ENCODE data around the gene CNKSR1.

The CNKSR1 gene

DNA sequence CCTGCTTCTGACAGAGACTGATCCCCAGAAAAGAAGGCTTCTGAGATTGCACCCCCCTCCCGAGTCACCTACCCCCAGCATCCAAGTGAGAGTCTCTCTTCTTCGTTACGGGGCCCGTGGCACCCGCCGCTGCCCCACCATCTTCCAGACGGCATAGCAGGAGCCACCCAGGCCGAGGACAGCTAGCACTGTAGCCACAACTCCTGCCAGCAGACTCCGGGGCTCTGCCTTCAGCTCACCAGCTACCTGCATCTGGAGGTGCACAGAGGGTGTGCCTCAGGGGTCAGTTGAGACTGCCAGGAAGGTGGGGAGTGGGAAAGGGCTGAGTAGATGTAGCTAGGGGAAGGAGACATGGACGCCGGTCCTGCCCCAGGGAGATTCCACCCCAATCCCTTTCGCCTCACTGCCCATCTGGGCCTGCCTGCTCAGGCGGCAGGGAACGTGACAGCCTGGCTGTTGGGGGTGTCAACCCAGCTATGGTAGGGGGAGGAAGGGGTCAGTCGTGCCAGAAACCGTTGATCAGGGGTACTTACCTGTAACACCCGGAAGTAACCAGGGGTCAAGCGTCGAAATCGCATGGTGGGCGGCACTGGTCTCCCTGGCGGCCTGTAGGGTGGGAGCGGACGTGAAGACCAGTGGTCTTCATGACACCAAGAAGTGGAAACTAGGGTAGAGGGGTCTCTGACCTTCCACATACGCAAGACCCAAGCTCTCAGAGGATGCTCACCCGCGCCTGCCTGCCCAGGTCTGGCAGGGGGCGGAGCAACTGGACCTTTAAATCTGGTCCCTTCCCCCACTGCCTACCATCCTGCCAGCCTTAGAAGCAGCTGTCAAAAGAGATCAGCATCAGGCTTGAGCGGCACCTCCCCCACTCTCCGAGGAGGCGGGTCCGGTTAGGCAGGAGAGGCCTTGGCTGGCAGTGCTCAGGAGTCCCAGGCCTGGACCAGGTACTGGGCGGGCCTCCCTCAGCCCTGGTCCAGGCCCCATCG is 5.9 kb upstream of the CNKSR1 start, which contains the start of gene ZNF593OS:
TSS of gene ZNF593OS (minus strand) at position 749 of the 989 bp plus-strand sequence. CDS start at position 578, 171 bp downstream.
- H3K4me2 ChIP-seq (ENCODE audit: low read length): peak within 1 kb of the TSS; percentile 94
- H3K4me3 ChIP-seq (ENCODE audit: low read length): peak within 1 kb of the TSS; percentile 93

DNA sequence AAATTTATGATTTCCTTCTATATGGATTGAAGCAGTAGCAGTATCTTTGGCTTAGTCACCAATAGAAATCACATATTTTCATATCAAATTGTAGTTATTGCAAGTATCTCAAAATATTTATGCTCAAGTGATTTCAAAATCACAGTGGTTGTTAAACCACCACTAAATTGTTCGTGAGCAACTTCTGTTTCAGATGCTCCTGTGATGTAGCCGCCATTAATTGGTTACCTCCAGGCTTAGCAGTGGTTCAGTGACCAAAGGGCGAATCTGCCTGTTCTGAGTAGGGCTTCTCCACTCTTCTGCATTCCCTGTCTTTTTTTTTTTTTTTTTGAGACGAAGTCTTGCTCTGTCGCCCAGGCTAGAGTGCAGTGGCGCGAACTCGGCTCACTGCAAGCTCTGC is 1.9 kb upstream of the CNKSR1 start:
- H3K27me3 ChIP-seq (ENCODE audit: control insufficient read depth, insufficient read depth, low read length): no peaks in the 10 kb centered on the region
- no peak overlapping the region for H3K9ac ChIP-seq (ENCODE audit: low read depth, low read length)
- H3K4me3 ChIP-seq (ENCODE audit: low read length): no peak overlapping the region
- peaks cover 6% of the 10 kb centered on the region for H3K4me1 ChIP-seq (ENCODE audit: control insufficient read depth, insufficient read depth, low read length)
- no peak overlapping the region for H3K4me2 ChIP-seq (ENCODE audit: low read length)
- peaks cover 8% of the 10 kb centered on the region for H3K36me3 ChIP-seq (ENCODE audit: insufficient read depth, low read length)
- no peaks in the 10 kb centered on the region for H3K9me3 ChIP-seq (replicated peaks; ENCODE audit: low read length)

More for the DNA sequence above, 5.9 kb upstream of the CNKSR1 start, which contains the start of gene ZNF593OS:
- Histone ChIP-seq H3K4me1 (ENCODE audit: control insufficient read depth, insufficient read depth, low read length) (peaks cover 6% of the 10 kb centered on the region), H3K36me3 (ENCODE audit: insufficient read depth, low read length) (peaks cover 8% of the 10 kb centered on the region), H3K9ac (ENCODE audit: low read depth, low read length) (peak within 1 kb of the TSS; percentile 96), H3K27me3 (ENCODE audit: control insufficient read depth, insufficient read depth, low read length) (no peaks in the 10 kb centered on the region), H3K9me3 (replicated peaks; ENCODE audit: low read length) (no peaks in the 10 kb centered on the region)

DNA sequence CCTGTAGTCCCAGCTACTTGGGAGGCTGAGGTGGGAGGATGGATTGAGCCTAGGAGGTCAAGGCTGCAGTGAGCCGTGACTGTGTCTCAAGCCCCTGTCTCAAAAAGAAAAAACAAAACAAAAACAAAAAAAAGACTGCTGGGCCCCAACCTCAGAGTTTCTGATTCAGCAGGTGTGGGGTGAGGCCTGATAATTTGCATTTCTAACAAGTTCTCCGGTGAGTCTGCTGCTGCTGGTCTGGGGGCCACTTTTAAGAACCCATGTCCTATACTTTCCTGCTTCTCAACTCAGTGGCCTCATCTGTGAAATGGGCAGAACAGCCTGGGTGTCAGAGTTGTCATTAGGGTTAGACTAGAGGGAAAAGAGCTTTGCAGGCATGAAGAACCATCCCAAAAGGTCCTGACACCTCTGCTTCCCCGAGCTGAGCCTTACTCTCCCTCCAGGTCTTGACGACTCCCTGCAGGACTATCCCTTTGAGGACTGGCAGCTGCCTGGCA is 2.8 kb downstream of the CNKSR1 start:
- Histone ChIP-seq H3K4me3 (ENCODE audit: low read length) (no peak overlapping the region), H3K4me1 (ENCODE audit: control insufficient read depth, insufficient read depth, low read length) (no peaks in the 10 kb centered on the region), H3K9ac (ENCODE audit: low read depth, low read length) (no peak overlapping the region), H3K4me2 (ENCODE audit: low read length) (no peak overlapping the region), H3K27me3 (ENCODE audit: control insufficient read depth, insufficient read depth, low read length) (no peaks in the 10 kb centered on the region), H3K36me3 (ENCODE audit: insufficient read depth, low read length) (no peaks in the 10 kb centered on the region), H3K9me3 (replicated peaks; ENCODE audit: low read length) (no peaks in the 10 kb centered on the region)

DNA sequence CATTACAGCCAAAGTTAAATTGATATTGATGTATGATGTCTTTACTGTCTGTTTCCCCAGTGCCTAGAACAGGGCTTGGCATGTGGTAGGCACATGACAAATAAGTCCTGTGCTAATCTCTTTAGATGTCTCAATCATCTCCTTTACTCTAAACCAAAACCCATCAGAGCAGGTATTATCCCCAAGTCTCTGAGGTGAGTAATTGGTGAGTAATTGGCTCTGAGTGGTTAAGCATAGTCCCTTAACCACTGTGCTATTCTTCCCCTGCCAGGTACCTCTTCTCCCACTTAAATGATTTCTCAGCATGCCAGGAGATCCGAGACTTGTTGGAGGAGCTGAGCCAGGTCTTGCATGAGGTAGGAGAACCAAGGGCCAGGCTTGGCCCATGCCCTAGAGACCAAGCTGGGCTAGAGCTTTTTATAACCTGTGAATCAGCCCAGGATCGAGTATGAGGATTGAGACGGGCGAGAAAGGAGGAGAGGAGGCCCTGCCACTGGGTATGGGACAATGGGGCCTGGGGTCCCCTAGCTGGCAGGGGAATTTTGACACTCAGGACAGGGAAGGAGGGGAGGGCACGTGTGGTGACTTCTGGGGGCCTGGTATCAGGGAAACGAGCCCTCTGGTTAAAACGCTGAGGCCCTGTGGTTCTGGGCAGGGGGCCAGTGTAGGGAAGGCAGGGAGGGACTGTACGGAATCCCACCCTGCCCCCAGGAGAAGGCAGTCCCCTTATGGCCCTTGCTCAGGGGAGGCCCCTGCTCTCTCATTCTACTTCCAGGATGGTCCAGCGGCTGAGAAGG is 4.5 kb downstream of the CNKSR1 start:
- Histone ChIP-seq H3K9me3 (replicated peaks; ENCODE audit: low read length) (no peaks in the 10 kb centered on the region), H3K36me3 (ENCODE audit: insufficient read depth, low read length) (no peaks in the 10 kb centered on the region), H3K4me3 (ENCODE audit: low read length) (no peak overlapping the region), H3K4me1 (ENCODE audit: control insufficient read depth, insufficient read depth, low read length) (no peaks in the 10 kb centered on the region), H3K27me3 (ENCODE audit: control insufficient read depth, insufficient read depth, low read length) (no peaks in the 10 kb centered on the region), H3K9ac (ENCODE audit: low read depth, low read length) (no peak overlapping the region), H3K4me2 (ENCODE audit: low read length) (no peak overlapping the region)

DNA sequence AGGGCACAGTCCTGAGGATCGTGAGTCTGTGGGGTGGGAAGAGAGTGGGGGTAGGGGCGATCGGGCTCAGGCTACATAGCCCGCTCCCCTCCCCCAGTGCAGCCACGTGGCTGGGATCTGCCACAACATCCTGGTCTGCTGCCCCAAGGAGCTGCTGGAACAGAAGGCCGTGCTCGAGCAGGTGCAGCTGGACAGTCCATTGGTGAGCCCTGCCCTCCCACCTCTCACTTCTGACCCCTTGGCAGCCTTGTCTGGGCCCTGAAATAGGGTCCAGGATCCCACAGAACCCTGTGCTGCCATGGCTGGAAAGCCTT is 5.0 kb downstream of the CNKSR1 start:
- Histone ChIP-seq H3K4me2 (ENCODE audit: low read length) (no peak overlapping the region), H3K4me3 (ENCODE audit: low read length) (no peak overlapping the region), H3K9ac (ENCODE audit: low read depth, low read length) (no peak overlapping the region), H3K36me3 (ENCODE audit: insufficient read depth, low read length) (no peaks in the 10 kb centered on the region), H3K9me3 (replicated peaks; ENCODE audit: low read length) (no peaks in the 10 kb centered on the region), H3K4me1 (ENCODE audit: control insufficient read depth, insufficient read depth, low read length) (no peaks in the 10 kb centered on the region), H3K27me3 (ENCODE audit: control insufficient read depth, insufficient read depth, low read length) (no peaks in the 10 kb centered on the region)

DNA sequence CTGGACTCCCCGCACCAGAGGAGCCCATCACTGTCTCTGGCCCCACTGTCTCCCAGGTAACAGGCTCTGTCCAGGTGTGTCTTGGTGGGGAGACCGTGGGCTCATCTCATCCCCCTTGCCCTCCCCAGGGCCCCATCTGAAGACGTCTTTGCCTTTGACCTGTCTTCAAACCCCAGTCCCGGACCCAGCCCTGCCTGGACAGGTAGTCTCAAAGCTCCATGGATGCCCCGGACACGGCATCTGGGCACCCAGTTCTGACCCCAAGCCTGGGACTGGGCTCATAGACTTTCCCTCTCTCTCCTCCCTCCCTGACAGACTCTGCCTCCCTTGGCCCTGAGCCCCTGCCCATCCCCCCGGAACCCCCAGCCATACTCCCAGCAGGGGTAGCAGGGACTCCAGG is 6.8 kb downstream of the CNKSR1 start:
- no peak overlapping the region for H3K4me2 ChIP-seq (ENCODE audit: low read length)
- H3K4me1 ChIP-seq (ENCODE audit: control insufficient read depth, insufficient read depth, low read length): no peaks in the 10 kb centered on the region
- no peak overlapping the region for H3K4me3 ChIP-seq (ENCODE audit: low read length)
- H3K36me3 ChIP-seq (ENCODE audit: insufficient read depth, low read length): no peaks in the 10 kb centered on the region
- H3K9ac ChIP-seq (ENCODE audit: low read depth, low read length): no peak overlapping the region
- no peaks in the 10 kb centered on the region for H3K9me3 ChIP-seq (replicated peaks; ENCODE audit: low read length)
- no peaks in the 10 kb centered on the region for H3K27me3 ChIP-seq (ENCODE audit: control insufficient read depth, insufficient read depth, low read length)

DNA sequence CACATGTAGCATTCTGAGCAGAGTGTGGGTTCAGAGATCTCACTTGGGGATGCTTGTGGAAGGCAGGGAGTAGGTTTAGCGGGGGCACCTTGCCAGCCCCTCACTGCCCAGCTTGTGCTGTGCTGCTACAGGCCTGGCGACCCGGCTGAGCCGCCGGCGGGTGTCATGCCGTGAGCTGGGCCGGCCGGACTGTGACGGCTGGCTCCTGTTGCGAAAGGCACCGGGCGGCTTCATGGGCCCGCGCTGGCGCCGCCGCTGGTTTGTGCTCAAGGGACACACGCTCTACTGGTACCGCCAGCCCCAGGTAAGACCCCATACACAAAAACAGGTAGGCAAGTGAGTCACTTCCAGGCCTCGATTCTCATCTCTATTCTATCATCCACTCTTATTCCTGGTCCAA is 7.6 kb downstream of the CNKSR1 start:
- Histone ChIP-seq H3K9ac (ENCODE audit: low read depth, low read length) (no peak overlapping the region), H3K4me3 (ENCODE audit: low read length) (no peak overlapping the region), H3K4me2 (ENCODE audit: low read length) (no peak overlapping the region), H3K9me3 (replicated peaks; ENCODE audit: low read length) (no peaks in the 10 kb centered on the region), H3K27me3 (ENCODE audit: control insufficient read depth, insufficient read depth, low read length) (no peaks in the 10 kb centered on the region), H3K36me3 (ENCODE audit: insufficient read depth, low read length) (no peaks in the 10 kb centered on the region), H3K4me1 (ENCODE audit: control insufficient read depth, insufficient read depth, low read length) (no peaks in the 10 kb centered on the region)

DNA sequence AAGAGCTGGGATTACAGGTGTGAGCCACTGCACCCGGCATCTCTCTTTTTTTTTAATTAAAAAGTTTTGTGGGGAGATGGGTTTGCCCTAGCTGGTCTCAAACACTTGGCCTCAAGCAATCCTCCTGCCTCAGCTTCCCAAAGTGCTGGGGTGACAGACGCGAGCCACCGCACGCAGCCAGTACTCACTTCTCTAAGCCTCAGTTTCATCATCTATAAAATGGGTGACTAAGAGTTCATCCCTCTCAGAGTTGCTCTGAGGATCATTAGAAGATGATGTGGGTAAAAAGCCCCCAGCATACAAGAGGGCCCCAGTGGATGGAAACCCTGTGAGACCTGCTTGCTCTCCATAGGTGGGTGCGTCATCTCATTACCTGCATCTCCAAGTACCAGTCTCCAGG is 10.6 kb downstream of the CNKSR1 start:
- H3K9me3 ChIP-seq (replicated peaks; ENCODE audit: low read length): no peaks in the 10 kb centered on the region
- peaks cover 7% of the 10 kb centered on the region for H3K27me3 ChIP-seq (ENCODE audit: control insufficient read depth, insufficient read depth, low read length)
- no peak overlapping the region for H3K4me2 ChIP-seq (ENCODE audit: low read length)
- no peak overlapping the region for H3K4me3 ChIP-seq (ENCODE audit: low read length)
- no peaks in the 10 kb centered on the region for H3K4me1 ChIP-seq (ENCODE audit: control insufficient read depth, insufficient read depth, low read length)
- H3K36me3 ChIP-seq (ENCODE audit: insufficient read depth, low read length): no peaks in the 10 kb centered on the region
- H3K9ac ChIP-seq (ENCODE audit: low read depth, low read length): no peak overlapping the region

DNA sequence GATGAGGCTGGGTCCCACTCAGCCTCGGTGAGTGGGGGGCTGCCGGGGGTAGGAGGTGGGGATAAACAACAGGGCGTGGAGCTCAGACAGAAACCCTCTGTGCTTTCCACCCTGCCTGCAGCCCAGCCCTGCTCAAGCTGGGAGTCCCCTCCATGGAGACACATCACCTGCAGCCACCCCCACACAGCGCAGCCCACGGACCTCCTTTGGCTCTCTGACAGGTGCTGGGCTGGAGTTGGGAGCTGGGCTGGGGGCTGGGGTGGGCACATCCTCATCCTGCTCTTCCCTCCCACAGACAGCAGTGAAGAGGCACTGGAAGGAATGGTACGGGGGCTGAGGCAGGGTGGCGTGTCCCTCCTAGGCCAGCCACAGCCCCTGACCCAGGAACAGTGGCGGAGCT is 11.2 kb downstream of the CNKSR1 start:
- Histone ChIP-seq H3K9ac (ENCODE audit: low read depth, low read length) (no peak overlapping the region), H3K4me1 (ENCODE audit: control insufficient read depth, insufficient read depth, low read length) (no peaks in the 10 kb centered on the region), H3K27me3 (ENCODE audit: control insufficient read depth, insufficient read depth, low read length) (peaks cover 10% of the 10 kb centered on the region), H3K4me2 (ENCODE audit: low read length) (no peak overlapping the region), H3K36me3 (ENCODE audit: insufficient read depth, low read length) (no peaks in the 10 kb centered on the region), H3K9me3 (replicated peaks; ENCODE audit: low read length) (no peaks in the 10 kb centered on the region), H3K4me3 (ENCODE audit: low read length) (no peak overlapping the region)

DNA sequence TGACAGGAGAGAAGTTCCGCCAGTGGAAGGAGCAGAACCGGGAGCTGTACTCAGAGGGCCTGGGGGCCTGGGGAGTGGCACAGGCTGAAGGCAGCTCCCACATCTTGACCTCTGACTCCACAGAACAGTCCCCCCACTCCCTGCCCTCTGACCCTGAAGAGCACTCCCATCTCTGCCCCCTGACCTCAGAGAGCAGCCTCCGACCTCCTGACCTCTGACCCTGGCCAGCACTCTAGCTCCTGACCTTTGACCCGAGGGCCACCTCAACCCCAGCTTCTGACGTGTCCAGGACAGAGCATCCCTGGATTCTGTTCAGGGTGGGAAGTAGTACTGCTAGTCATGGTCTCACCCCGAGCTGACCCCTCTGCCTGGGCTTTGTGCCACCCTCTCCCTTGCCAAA is 12.0 kb downstream of the CNKSR1 start:
- H3K4me2 ChIP-seq (ENCODE audit: low read length): no peak overlapping the region
- no peaks in the 10 kb centered on the region for H3K9me3 ChIP-seq (replicated peaks; ENCODE audit: low read length)
- no peak overlapping the region for H3K9ac ChIP-seq (ENCODE audit: low read depth, low read length)

DNA sequence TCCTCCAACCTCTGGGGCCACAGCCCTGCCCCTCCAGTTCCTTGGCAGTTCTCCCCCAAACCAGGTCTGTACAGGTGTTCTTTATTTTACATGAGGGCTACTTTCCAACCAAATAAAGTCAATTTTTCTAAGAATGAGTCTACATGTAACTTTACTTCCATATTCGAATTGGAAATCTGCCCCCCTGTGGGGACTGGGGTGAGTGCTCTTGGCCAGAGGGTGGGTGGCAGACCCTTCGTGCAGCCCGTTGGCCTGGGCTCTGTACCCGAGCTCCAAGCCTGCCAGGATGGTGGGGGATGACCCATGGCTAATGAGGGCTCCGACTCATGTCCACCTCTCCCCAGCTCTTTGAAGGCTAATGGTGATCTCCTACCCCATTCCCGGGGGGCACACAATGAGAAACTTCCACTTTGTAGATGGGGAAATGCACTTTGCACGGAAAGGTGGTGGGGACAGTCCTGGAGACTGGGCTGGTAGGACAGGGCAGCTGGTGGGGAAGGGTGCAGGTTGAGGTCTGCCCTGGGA is 12.5 kb downstream of the CNKSR1 start:
- Histone ChIP-seq H3K36me3 (ENCODE audit: insufficient read depth, low read length) (no peaks in the 10 kb centered on the region), H3K27me3 (ENCODE audit: control insufficient read depth, insufficient read depth, low read length) (peaks cover 17% of the 10 kb centered on the region), H3K4me1 (ENCODE audit: control insufficient read depth, insufficient read depth, low read length) (no peaks in the 10 kb centered on the region), H3K4me2 (ENCODE audit: low read length) (no peak overlapping the region), H3K9me3 (replicated peaks; ENCODE audit: low read length) (no peaks in the 10 kb centered on the region), H3K9ac (ENCODE audit: low read depth, low read length) (no peak overlapping the region), H3K4me3 (ENCODE audit: low read length) (no peak overlapping the region)

More for the DNA sequence above, 12.0 kb downstream of the CNKSR1 start:
- Histone ChIP-seq H3K4me3 (ENCODE audit: low read length) (no peak overlapping the region), H3K27me3 (ENCODE audit: control insufficient read depth, insufficient read depth, low read length) (peaks cover 17% of the 10 kb centered on the region), H3K4me1 (ENCODE audit: control insufficient read depth, insufficient read depth, low read length) (no peaks in the 10 kb centered on the region), H3K36me3 (ENCODE audit: insufficient read depth, low read length) (no peaks in the 10 kb centered on the region)
